Measurements from ENCODE around the gene PCDHGA1.

Gene PCDHGA1

DNA sequence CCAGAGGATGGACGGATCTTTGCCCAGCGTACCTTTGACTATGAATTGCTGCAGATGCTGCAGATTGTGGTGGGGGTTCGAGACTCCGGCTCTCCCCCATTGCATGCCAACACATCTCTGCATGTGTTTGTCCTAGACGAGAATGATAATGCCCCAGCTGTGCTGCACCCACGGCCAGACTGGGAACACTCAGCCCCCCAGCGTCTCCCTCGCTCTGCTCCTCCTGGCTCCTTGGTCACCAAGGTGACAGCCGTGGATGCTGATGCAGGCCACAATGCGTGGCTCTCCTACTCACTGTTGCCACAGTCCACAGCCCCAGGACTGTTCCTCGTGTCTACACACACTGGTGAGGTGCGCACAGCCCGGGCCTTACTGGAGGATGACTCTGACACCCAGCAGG lies 160.5 kb downstream of the PCDHGA1 start:
- no peak for DNase-seq (ENCODE audit: low spot score)

DNA sequence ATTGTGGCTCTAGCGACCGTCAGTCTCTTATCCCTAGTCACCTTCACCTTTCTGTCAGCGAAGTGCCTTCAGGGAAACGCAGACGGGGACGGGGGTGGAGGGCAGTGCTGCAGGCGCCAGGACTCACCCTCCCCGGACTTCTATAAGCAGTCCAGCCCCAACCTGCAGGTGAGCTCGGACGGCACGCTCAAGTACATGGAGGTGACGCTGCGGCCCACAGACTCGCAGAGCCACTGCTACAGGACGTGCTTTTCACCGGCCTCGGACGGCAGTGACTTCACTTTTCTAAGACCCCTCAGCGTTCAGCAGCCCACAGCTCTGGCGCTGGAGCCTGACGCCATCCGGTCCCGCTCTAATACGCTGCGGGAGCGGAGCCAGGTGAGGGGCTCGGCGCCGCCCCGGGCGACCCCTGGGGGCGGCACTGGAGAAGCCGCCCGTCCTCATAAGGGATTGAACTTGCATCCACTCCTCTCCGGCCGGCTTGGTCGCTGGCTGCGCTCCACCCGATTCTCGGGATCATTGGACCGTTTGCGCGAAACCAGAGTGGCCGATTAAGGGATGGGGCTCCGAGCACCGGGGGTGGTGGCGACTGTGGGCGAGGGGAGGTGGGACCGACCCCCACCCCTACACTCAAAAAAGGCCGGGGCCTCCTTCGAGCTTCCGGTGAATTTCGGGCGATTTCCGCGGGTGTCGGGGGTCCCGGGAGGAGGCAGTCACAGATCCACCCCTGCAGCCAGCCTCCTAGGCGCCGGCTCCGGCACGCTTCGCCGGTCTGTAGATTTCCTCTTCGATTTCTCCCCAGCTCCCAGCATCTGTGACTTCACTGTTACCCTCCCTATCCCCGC lies 161.2 kb downstream of the PCDHGA1 start:
- DNase-seq (ENCODE audit: low spot score): peak; percentile 25

- peak; percentile 18 for DNase-seq (ENCODE audit: low spot score)
These were observed 162.0 kb downstream of the PCDHGA1 start for GRCh38 chr5:141492168-141492885.

- DNase-seq (ENCODE audit: low spot score): no peak
These were observed 163.4 kb downstream of the PCDHGA1 start for GRCh38 chr5:141493500-141494422.

DNA sequence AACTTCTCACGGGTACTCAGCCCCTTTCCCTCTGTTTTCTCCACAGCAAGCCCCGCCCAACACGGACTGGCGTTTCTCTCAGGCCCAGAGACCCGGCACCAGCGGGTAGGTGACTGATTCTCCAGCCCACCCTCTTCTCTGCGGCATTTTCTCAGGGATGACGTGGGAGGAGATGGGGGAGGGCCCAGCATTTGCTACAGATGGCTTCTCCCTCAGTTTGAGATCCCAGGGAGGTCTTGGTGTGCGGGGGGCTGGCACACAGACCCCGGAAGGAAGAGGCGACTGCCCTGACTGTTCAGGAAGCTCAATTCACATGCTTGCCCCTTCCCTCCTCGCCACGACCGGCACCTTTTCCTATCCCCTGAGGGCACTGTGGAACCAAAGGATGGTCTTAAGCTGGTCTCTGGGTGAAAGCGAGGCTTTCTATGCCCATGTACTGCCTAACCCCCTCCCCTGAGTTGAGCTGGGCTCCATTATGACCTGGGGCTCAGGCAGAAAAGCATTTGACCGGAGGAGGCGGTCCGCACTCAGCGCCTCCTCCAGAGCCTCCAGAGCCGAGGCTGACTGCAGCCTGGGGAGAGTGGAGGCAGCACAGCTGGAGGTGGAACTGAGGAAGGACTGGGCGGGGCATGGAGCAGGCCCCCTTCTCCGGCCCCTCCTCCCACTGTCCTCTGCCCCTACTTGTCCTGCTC lies 164.6 kb downstream of the PCDHGA1 start:
- DNase-seq (ENCODE audit: low spot score): peak; percentile 53

GRCh38 chr5:141495453-141495811 lies 165.1 kb downstream of the PCDHGA1 start:
- no peak for DNase-seq (ENCODE audit: low spot score)

GRCh38 chr5:141496038-141496437 lies 165.7 kb downstream of the PCDHGA1 start:
- peak; percentile 43 for DNase-seq (ENCODE audit: low spot score)

DNA sequence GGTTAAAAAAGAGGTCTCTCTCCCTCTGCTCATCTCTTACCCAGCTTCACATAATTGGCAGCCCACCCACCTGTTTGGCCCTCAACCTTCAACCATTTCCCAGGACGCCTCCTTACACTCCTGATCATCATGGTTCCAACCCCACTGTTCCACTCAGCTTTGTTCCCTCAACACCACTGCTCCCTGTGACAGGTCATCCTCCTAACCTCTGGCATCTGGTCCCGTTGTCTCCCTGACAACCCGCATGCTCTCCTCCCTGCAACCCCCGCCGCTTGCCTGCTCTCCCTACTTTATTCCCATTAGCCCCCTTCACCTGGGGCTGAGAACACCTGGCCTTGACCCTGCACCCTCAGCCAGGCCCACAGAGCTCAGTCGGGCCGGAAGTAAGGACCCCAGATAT lies 171.4 kb downstream of the PCDHGA1 start:
- DNase-seq (ENCODE audit: low spot score): no peak

GRCh38 chr5:141503681-141504080 lies 173.4 kb downstream of the PCDHGA1 start:
- DNase-seq (ENCODE audit: low spot score): no peak

- no peak for DNase-seq (ENCODE audit: low spot score)
These were observed 173.9 kb downstream of the PCDHGA1 start for GRCh38 chr5:141504216-141504615.

DNA sequence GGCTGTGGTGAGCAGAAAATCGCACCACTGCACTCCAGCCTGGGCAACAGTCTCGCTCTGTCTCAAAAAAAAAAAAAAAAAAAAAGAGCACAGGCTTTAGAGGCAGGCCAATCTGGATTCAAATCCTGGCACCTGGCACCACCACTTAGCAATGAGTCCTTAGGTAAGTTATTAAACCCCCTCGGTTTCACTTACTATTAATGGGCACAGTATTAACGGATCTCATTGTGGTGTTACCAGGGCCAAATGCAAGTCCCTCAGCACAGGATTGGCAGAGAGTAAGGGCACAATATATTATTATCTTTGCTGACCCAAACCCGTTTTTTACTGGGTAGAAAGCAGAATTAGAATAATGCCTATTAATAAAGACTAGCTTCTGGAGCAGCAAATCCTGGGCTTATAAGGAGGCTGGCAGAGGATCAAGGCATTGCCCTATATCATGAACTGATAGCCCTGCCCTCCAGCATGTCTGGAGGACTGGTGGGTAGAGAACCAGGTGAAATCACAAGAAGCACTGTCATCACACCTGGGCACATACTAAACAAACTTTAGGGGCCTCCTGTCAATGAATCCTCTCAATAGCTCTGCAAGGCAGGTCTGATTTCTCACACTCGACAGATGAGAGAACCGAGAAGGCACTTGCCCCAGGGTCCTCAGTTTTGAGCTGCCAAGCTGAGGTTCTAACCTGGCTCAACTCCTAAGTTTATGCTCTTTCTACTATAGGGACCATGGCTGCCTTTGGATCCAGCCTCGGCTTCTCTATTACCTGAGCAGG lies 176.3 kb downstream of the PCDHGA1 start:
- DNase-seq (ENCODE audit: low spot score): no peak

- no peak for DNase-seq (ENCODE audit: low spot score)
These were observed 177.2 kb downstream of the PCDHGA1 start for GRCh38 chr5:141507387-141508091.

- DNase-seq (ENCODE audit: low spot score): no peak
These were observed 178.1 kb downstream of the PCDHGA1 start for GRCh38 chr5:141508440-141508797.

- peak; percentile 74 for DNase-seq (ENCODE audit: low spot score)
These were observed 178.7 kb downstream of the PCDHGA1 start for GRCh38 chr5:141508798-141509611.

- no peak for DNase-seq (ENCODE audit: low spot score)
These were observed 179.8 kb downstream of the PCDHGA1 start for GRCh38 chr5:141510160-141510559.

DNA sequence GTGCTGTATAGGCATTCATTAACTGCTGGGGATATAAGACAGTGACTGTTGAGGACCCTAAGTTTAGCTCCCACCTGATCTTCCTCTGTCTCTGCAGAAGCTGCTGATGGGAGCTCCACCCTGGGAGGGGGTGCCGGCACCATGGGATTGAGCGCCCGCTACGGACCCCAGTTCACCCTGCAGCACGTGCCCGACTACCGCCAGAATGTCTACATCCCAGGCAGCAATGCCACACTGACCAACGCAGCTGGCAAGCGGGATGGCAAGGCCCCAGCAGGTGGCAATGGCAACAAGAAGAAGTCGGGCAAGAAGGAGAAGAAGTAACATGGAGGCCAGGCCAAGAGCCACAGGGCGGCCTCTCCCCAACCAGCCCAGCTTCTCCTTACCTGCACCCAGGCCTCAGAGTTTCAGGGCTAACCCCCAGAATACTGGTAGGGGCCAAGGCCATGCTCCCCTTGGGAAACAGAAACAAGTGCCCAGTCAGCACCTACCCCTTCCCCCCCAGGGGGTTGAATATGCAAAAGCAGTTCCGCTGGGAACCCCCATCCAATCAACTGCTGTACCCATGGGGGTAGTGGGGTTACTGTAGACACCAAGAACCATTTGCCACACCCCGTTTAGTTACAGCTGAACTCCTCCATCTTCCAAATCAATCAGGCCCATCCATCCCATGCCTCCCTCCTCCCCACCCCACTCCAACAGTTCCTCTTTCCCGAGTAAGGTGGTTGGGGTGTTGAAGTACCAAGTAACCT lies 180.7 kb downstream of the PCDHGA1 start:
- no peak for DNase-seq (ENCODE audit: low spot score)

- no peak for DNase-seq (ENCODE audit: low spot score)
These were observed 181.5 kb downstream of the PCDHGA1 start for GRCh38 chr5:141511771-141512325.

DNA sequence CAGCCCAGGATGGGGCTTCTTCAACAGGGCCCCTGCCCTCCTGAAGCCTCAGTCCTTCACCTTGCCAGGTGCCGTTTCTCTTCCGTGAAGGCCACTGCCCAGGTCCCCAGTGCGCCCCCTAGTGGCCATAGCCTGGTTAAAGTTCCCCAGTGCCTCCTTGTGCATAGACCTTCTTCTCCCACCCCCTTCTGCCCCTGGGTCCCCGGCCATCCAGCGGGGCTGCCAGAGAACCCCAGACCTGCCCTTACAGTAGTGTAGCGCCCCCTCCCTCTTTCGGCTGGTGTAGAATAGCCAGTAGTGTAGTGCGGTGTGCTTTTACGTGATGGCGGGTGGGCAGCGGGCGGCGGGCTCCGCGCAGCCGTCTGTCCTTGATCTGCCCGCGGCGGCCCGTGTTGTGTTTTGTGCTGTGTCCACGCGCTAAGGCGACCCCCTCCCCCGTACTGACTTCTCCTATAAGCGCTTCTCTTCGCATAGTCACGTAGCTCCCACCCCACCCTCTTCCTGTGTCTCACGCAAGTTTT lies 182.1 kb downstream of the PCDHGA1 start:
- DNase-seq (ENCODE audit: low spot score): peak; percentile 89

Data from iPS-NIHi11 (cell line).